ENCODE measurements around the gene CHADL. TPM values are rescaled to one million over a fixed set of nuclear protein-coding genes. Genes with fewer than 3 reads are reported as not detected.
A peak's percentile ranks its signal among the peaks of the same experiment; 100 is the strongest.

CHADL gene
- total RNA-seq, 1 donor from 2014 or later: 0.27 TPM

DNA sequence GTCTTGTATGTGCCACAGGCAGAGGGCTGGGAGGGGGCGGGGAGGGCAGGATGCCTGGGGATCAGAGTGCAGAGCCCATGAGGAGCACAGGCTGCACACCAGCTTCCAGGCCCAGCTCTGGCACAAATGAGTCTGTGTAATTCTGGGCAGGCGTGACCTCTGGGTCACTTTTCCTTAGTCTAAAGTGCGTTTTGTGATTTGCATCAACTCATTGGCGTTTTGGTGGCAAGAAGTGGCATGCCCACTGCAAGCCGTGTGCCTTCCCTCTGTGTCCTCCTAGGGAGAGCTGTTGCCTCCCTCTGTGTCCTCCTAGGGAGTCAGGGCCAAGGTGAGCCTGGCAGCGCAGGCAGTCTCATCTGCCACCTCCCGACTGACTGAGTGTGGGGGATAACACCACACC is 17.2 kb downstream of the CHADL start:
- no peak overlapping the region for H3K27ac Mint-ChIP-seq (ENCODE audit: unreplicated experiment)
- H3K9me3 Mint-ChIP-seq (ENCODE audit: unreplicated experiment): peaks cover 1% of the 10 kb centered on the region
- H3K4me3 Mint-ChIP-seq (ENCODE audit: unreplicated experiment): no peak overlapping the region
- H3K27me3 Mint-ChIP-seq (ENCODE audit: unreplicated experiment): peaks cover 3% of the 10 kb centered on the region
- peaks cover 3% of the 10 kb centered on the region for H3K36me3 Mint-ChIP-seq (ENCODE audit: unreplicated experiment)
- no peak for DNase-seq
- peaks cover 3% of the 10 kb centered on the region for H3K4me1 Mint-ChIP-seq (ENCODE audit: low read depth, unreplicated experiment)
- TF ChIP-seq, protein P1, sequence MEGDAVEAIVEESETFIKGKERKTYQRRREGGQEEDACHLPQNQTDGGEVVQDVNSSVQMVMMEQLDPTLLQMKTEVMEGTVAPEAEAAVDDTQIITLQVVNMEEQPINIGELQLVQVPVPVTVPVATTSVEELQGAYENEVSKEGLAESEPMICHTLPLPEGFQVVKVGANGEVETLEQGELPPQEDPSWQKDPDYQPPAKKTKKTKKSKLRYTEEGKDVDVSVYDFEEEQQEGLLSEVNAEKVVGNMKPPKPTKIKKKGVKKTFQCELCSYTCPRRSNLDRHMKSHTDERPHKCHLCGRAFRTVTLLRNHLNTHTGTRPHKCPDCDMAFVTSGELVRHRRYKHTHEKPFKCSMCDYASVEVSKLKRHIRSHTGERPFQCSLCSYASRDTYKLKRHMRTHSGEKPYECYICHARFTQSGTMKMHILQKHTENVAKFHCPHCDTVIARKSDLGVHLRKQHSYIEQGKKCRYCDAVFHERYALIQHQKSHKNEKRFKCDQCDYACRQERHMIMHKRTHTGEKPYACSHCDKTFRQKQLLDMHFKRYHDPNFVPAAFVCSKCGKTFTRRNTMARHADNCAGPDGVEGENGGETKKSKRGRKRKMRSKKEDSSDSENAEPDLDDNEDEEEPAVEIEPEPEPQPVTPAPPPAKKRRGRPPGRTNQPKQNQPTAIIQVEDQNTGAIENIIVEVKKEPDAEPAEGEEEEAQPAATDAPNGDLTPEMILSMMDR (IDR thresholded peaks at IDR 0.05; ENCODE audit: partially characterized antibody, unreplicated experiment): no peak

DNA sequence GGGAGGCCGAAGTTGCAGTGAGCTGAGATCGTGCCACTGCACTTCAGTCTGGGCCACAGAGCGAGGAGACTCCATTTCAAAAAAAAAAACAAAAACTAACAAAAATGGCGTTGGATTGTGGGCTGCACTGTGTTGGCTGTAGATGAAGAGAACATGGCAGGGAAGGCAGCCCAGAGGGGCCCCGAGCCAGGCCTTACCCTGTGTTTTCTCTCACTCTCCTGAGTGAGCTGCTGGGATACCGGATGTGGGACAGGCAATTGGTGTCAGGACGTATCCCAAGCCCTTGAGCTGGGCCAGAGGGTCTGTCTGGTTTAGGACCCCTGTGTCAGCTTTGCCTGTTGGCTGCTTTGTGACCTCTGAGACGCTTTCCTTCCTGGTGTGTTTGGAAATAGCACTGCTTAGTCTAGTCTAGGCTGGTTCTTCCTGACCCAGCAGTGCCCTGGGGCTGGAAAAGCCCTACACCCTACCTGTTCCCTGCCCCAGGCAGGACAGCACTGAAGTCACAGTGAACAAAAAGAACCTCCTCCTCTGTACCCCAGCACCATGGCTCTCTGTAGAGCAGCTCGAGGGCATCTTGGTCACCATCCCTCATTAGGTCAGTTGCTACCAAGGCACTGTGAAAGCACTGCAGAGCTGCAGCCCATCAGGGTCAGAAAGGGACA is 17.8 kb downstream of the CHADL start:
- no peak overlapping the region for H3K27ac Mint-ChIP-seq (ENCODE audit: unreplicated experiment)
- H3K27me3 Mint-ChIP-seq (ENCODE audit: unreplicated experiment): peaks cover 3% of the 10 kb centered on the region
- peaks cover 3% of the 10 kb centered on the region for H3K4me1 Mint-ChIP-seq (ENCODE audit: low read depth, unreplicated experiment)
- H3K4me3 Mint-ChIP-seq (ENCODE audit: unreplicated experiment): no peak overlapping the region
- no peak for DNase-seq
- TF ChIP-seq, protein P1 (IDR thresholded peaks at IDR 0.05; ENCODE audit: partially characterized antibody, unreplicated experiment): no peak
- peaks cover 3% of the 10 kb centered on the region for H3K36me3 Mint-ChIP-seq (ENCODE audit: unreplicated experiment)
- H3K9me3 Mint-ChIP-seq (ENCODE audit: unreplicated experiment): peaks cover 1% of the 10 kb centered on the region

DNA sequence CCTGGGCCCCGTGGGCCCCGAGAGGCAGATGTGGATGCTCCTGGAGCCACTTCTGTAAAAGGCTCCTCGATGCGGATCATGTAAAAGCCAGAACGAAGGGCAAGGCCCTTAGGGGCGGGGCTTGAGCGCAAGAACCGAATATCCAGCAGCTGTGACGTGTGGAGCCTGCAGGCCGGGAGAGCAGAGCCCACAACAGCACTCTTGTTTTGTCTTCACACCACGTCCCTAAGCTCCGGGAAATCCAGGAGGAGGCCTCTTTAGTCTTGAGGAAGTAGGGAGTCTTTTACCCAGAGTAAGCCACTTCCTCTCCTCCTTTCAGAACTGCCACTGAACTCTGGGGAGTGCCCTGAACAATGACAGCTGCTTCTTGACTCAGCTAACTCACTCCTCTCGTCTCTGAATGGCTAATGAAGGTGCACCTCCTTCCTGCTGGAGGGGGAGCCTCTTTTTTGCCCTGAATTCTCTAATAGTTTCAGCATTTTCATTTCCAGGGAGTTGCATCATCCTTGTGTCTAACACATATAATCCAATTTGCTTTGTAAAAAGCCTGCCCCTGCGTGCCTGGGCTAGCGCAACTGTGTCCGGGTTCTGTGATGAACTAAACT is 23.1 kb downstream of the CHADL start:
- Mint-ChIP-seq H3K9me3 (ENCODE audit: unreplicated experiment) (peaks cover 3% of the 10 kb centered on the region), H3K27ac (ENCODE audit: unreplicated experiment) (peak overlapping the region; percentile 85), H3K27me3 (ENCODE audit: unreplicated experiment) (peaks cover 4% of the 10 kb centered on the region), H3K4me1 (ENCODE audit: low read depth, unreplicated experiment) (peaks cover 13% of the 10 kb centered on the region), H3K4me3 (ENCODE audit: unreplicated experiment) (peak overlapping the region; percentile 4), H3K36me3 (ENCODE audit: unreplicated experiment) (peaks cover 15% of the 10 kb centered on the region)
- peak; percentile 59 for DNase-seq
- TF ChIP-seq, protein P1 (IDR thresholded peaks at IDR 0.05; ENCODE audit: partially characterized antibody, unreplicated experiment): no peak

DNA sequence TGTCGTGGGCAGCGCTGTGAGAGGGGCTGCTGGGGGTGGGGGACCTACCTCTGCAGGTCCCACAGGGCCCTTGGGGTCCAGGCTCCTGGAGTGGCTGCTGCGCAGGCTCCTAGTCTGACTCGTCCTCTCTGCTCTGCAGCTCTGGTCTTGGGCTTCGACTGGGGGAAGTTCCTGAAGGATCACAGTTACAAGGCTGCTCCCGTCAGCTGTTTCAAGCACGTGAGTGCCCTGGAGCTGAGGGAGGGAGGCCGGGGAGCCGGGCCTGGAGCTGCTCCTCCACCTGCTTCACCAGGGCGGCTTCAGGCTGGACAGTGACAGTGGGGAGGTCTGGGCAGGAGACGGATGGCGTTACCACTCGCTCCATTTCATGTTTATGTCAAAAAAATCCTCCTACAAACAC is 23.7 kb downstream of the CHADL start:
- H3K36me3 Mint-ChIP-seq (ENCODE audit: unreplicated experiment): peaks cover 15% of the 10 kb centered on the region
- TF ChIP-seq, protein P1 (IDR thresholded peaks at IDR 0.05; ENCODE audit: partially characterized antibody, unreplicated experiment): no peak
- peak overlapping the region; percentile 4 for H3K4me3 Mint-ChIP-seq (ENCODE audit: unreplicated experiment)
- H3K27ac Mint-ChIP-seq (ENCODE audit: unreplicated experiment): peak overlapping the region; percentile 85
- H3K4me1 Mint-ChIP-seq (ENCODE audit: low read depth, unreplicated experiment): peaks cover 13% of the 10 kb centered on the region
- DNase-seq: no peak
- H3K27me3 Mint-ChIP-seq (ENCODE audit: unreplicated experiment): peaks cover 4% of the 10 kb centered on the region
- H3K9me3 Mint-ChIP-seq (ENCODE audit: unreplicated experiment): peaks cover 3% of the 10 kb centered on the region

DNA sequence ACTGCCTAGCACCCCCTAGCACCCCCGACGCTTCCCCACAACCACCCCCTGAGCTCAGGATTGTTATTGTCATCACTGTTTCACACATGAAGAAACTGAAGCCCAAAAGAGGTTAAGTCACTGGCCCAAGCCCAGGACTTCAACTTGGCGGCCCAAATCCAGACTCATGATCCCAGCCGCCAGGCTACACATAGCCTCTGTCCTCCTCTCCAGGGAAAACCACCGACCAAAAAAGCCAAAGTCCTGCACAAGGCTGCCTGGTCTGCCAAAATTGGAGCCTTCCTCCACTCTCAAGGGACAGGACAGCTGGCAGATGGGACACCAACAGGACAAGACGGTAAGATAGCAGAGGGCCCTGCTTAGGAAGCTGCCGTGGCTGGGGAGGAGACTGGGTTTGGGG is 24.8 kb downstream of the CHADL start:
- Mint-ChIP-seq H3K9me3 (ENCODE audit: unreplicated experiment) (peaks cover 3% of the 10 kb centered on the region), H3K4me1 (ENCODE audit: low read depth, unreplicated experiment) (peaks cover 10% of the 10 kb centered on the region), H3K4me3 (ENCODE audit: unreplicated experiment) (no peak overlapping the region), H3K27me3 (ENCODE audit: unreplicated experiment) (peaks cover 1% of the 10 kb centered on the region), H3K27ac (ENCODE audit: unreplicated experiment) (no peak overlapping the region), H3K36me3 (ENCODE audit: unreplicated experiment) (peaks cover 12% of the 10 kb centered on the region)
- TF ChIP-seq, protein P1 (IDR thresholded peaks at IDR 0.05; ENCODE audit: partially characterized antibody, unreplicated experiment): no peak
- no peak for DNase-seq

All from glutamatergic neuron (in vitro differentiated cells).